PC-3 (cell line): Measurements from ENCODE around the gene GMDS. TPM values are rescaled to one million over a fixed set of nuclear protein-coding genes. Genes with fewer than 3 reads are reported as not detected.

ENCODE experiments used
- ATAC-seq: fragments of 200-7000 bp; cut with Tn5 transposase; 2 replicates; pipeline ENCODE4 v1.9.1; 2020; ENCODE audit warnings: mild to moderate bottlenecking, moderate library complexity
- BruUV-seq: library from RNA; stranded (reverse); fragments of 400-500 nt; replicated peaks from 2 replicates; lab custom pipeline; 2021; lab: Mats Ljungman, UMichigan
- CTCF ChIA-PET: fragments of 300-600 bp; sonication (Branson Sonifier 250); formaldehyde crosslinking; loops from one replicate; lab custom pipeline; 2022; ENCODE audit warnings: antibody characterized with exemption; lab: Charles Lee
- POLR2A ChIA-PET: fragments of 300-600 bp; sonication (Branson Sonifier 250); formaldehyde crosslinking; loops from one replicate; lab custom pipeline; 2022; ENCODE audit warnings: antibody characterized with exemption; ENCODE audit not compliant: unreplicated experiment; lab: Charles Lee
- DNase-seq: peaks from one replicate; pipeline ENCODE4 v3.0.0-alpha.2; 2015
- H2AFZ ChIP-seq: fragments of 300-600 bp; sonication (generic); 2 replicates; pipeline ENCODE4 v1.6.0; 2016; ENCODE audit warnings: antibody characterized with exemption, low read length
- H3F3A ChIP-seq: fragments of 300-600 bp; sonication (generic); one replicate; pipeline ENCODE4 v1.6.0; 2017; ENCODE audit warnings: antibody characterized with exemption, low read length, control low read depth, mild to moderate bottlenecking; ENCODE audit not compliant: unreplicated experiment
- H3K27ac ChIP-seq: fragments of 300-600 bp; sonication (generic); 2 replicates; pipeline ENCODE4 v1.5.1; 2016; ENCODE audit warnings: mild to moderate bottlenecking, low read length
- H3K27me3 ChIP-seq: fragments of 300-600 bp; sonication (generic); 2 replicates; pipeline ENCODE4 v1.6.1; 2016; ENCODE audit warnings: low read length, mixed read lengths
- H3K36me3 ChIP-seq: fragments of 300-600 bp; sonication (generic); 2 replicates; pipeline ENCODE4 v1.6.1; 2016; ENCODE audit warnings: low read depth, mixed run types, low read length, mixed read lengths
- H3K4me1 ChIP-seq: fragments of 300-600 bp; sonication (generic); 2 replicates; pipeline ENCODE4 v1.5.1; 2016; ENCODE audit warnings: low read length; ENCODE audit not compliant: insufficient read depth
- H3K4me2 ChIP-seq: fragments of 300-600 bp; sonication (generic); 2 replicates; pipeline ENCODE4 v1.6.0; 2016; ENCODE audit warnings: low read length
- H3K4me3 ChIP-seq: fragments of 300-600 bp; sonication (generic); 2 replicates; pipeline ENCODE4 v1.5.1; 2016; ENCODE audit warnings: mild to moderate bottlenecking, low read length, mixed read lengths
- H3K79me2 ChIP-seq: fragments of 300-600 bp; sonication (generic); 2 replicates; pipeline ENCODE4 v1.6.1; 2017; ENCODE audit warnings: low read length, mixed read lengths
- H3K9ac ChIP-seq: fragments of 300-600 bp; sonication (generic); 2 replicates; pipeline ENCODE4 v1.6.0; 2016; ENCODE audit warnings: mild to moderate bottlenecking, low read length
- H3K9me2 ChIP-seq: fragments of 300-600 bp; sonication (generic); replicated peaks from 2 replicates; pipeline ENCODE4 v1.6.1; 2016; ENCODE audit warnings: mixed run types, low read length, mixed read lengths
- H3K9me3 ChIP-seq: fragments of 300-600 bp; sonication (generic); 2 replicates; pipeline ENCODE4 v1.6.1; 2016; ENCODE audit warnings: low read length, mixed read lengths
- H4K20me1 ChIP-seq: fragments of 300-600 bp; sonication (generic); 2 replicates; pipeline ENCODE4 v1.6.1; 2016; ENCODE audit warnings: low read length, mixed read lengths
- CTCF ChIP-seq: fragments of 300-600 bp; sonication (generic); conservative IDR thresholded peaks from 2 replicates; pipeline ENCODE4 v1.5.1; 2017; ENCODE audit warnings: antibody characterized with exemption, low read depth, mild to moderate bottlenecking, low read length
- EZH2 ChIP-seq: fragments of 300-600 bp; sonication (generic); IDR thresholded peaks from one replicate; pipeline ENCODE4 v1.6.1; 2017; ENCODE audit warnings: antibody characterized with exemption, mild to moderate bottlenecking, low read length; ENCODE audit not compliant: unreplicated experiment
- EZH2phosphoT487 ChIP-seq: fragments of 300-600 bp; sonication (generic); IDR thresholded peaks from 2 replicates; pipeline ENCODE4 v1.6.1; 2018; ENCODE audit warnings: mild to moderate bottlenecking, antibody characterized with exemption, low read length, borderline replicate concordance
- intact Hi-C: fragments of 100-400 bp; cut with micrococcal nuclease; formaldehyde crosslinking; loops from 2 replicates; pipeline ENCODE4 v1.9.0; 2023
- total RNA-seq: library from RNA; depleted of rRNA; stranded (reverse); fragments of >200 nt; gene quantifications from 2 replicates; pipeline ENCODE4 v1.2.3, GENCODE V29; 2014

The GMDS gene
- total RNA-seq, 1 experiment from 2014 or later, result 18.3 TPM

GRCh38 chr6:1618311-1619097, 626.9 kb downstream of the GMDS start:
- H3K4me1 ChIP-seq, result no peaks in the 10 kb centered on the region
- BruUV-seq, result no TSS peak
- DNase-seq, result no peak
- H3K79me2 ChIP-seq, result peaks cover 13% of the 10 kb centered on the region
- H3K9me3 ChIP-seq, result no peaks in the 10 kb centered on the region
- H3K4me3 ChIP-seq, result no peak overlapping the region
- H2AFZ ChIP-seq, result no peak overlapping the region
- TF ChIP-seq CTCF (no peak), EZH2phosphoT487 (no peak), EZH2 (no peak)
- no peak overlapping the region for H3K9ac ChIP-seq
- POLR2A ChIA-PET, result no interaction called here
- H3K36me3 ChIP-seq, result no peaks in the 10 kb centered on the region
- no peak overlapping the region for H3K4me2 ChIP-seq
- H3K9me2 ChIP-seq, result no peaks in the 10 kb centered on the region
- intact Hi-C loops, result no loop called here
- H3K27ac ChIP-seq, result no peak overlapping the region
- H3K27me3 ChIP-seq, result no peaks in the 10 kb centered on the region
- ATAC-seq, result no peak
- no peaks in the 10 kb centered on the region for H3F3A ChIP-seq
- peaks cover 5% of the 10 kb centered on the region; the same call in 1 of the 2 replicates for H4K20me1 ChIP-seq
- CTCF ChIA-PET, result no interaction called here

GRCh38 chr6:1617466-1618310, 627.7 kb downstream of the GMDS start:
- CTCF ChIA-PET, result no interaction called here
- no peak overlapping the region for H3K4me3 ChIP-seq
- TF ChIP-seq CTCF (no peak), EZH2 (no peak), EZH2phosphoT487 (no peak)
- no peaks in the 10 kb centered on the region for H3K4me1 ChIP-seq
- intact Hi-C loops, result no loop called here
- H3K79me2 ChIP-seq, result peaks cover 22% of the 10 kb centered on the region
- POLR2A ChIA-PET, result interaction anchor here (0.6 kb wide), 1 partner anchor 303 kb away, joined by 5 read pairs; no protein-coding TSS in a partner anchor
- H3K27me3 ChIP-seq, result no peaks in the 10 kb centered on the region
- H3K9ac ChIP-seq, result no peak overlapping the region
- no peaks in the 10 kb centered on the region for H3K9me2 ChIP-seq
- no peak overlapping the region for H2AFZ ChIP-seq
- no peak overlapping the region for H3K4me2 ChIP-seq
- H4K20me1 ChIP-seq, result peaks cover 9% of the 10 kb centered on the region
- no peaks in the 10 kb centered on the region for H3K36me3 ChIP-seq
- ATAC-seq (no peak), DNase-seq (no peak)
- no peaks in the 10 kb centered on the region for H3K9me3 ChIP-seq
- H3K27ac ChIP-seq, result no peak overlapping the region
- H3F3A ChIP-seq, result no peaks in the 10 kb centered on the region
- BruUV-seq, result no TSS peak
